Measurements from ENCODE around the gene SUSD3.
"Not testable (repeated sequence)": the region's sequence is repeated elsewhere in the genome, so short reads cannot be mapped to it uniquely, and the experiment has no call there.

The SUSD3 gene

DNA sequence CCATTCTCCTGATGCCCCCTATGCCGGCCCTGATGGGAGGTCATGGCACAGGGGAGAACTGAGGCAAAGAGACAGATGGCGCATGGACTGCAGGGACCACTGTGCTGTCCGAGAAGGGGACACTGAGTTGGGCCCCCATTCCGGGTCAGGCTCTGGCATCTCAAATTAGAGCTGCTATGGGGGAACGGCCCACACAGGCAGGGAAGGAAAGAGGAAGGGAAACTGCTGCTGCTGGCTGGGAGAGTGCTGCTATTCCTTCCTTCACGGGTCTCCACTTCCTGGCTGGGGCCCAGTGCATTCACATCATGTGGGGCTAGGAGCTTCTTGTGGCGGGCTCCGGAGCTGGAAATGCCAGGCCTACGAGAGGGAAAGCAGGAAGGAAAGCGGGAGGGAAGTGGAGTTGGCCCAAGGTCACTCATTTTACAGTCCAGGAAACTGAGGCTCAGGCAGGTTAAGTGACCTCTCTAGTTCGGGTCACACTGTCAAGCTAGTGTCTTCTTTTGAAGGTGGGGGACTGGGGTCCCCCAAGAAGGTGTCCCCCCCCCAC, 36.2 kb downstream of the SUSD3 start:
- DNase-seq: no peak

DNA sequence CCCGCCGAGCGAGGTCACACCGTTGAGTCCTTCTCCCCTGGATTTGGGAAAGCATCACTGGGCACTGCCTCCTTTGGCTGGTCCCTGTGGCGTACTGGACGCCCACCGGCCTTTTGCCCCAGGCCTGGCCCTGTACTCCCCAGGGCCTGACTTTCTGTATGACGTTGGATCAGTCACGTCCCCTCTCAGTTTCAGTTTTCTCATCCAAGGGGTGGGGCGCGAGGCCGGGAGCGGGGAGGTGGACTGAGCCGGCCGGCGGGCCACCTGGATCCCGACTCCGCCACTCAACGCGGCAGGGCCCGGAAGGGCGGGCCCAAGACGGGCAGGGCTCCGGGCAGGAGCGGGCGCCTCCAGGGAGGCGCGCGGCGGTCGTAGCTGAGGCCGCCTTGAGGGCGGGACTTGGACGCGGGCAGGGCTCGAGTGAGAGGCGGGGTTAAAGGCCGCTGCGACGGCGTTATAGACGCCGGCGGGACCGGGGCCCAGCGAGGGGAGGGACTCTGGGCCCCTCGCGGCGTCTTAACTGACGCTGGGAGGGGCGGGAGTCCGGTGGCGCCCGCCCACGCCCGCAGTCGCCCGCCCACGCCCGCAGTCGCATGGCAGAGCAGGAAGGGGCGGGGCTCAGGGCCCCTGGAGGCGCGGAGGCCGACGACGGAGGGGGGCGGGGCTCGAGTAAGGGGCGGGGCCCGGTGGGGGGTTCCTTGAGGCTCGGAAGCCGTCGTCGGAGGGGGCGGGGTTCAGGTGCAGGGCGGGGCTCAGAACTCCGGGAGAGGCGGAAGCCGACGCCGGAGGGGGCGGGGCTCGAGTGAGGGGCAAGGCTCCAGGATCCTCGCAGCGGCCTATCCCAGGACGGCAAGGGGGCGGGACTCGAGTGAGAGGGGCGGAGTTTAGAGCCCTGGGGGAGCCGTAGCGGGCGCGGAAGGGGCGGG, 37.0 kb downstream of the SUSD3 start:
- peak; percentile 100 for DNase-seq

DNA sequence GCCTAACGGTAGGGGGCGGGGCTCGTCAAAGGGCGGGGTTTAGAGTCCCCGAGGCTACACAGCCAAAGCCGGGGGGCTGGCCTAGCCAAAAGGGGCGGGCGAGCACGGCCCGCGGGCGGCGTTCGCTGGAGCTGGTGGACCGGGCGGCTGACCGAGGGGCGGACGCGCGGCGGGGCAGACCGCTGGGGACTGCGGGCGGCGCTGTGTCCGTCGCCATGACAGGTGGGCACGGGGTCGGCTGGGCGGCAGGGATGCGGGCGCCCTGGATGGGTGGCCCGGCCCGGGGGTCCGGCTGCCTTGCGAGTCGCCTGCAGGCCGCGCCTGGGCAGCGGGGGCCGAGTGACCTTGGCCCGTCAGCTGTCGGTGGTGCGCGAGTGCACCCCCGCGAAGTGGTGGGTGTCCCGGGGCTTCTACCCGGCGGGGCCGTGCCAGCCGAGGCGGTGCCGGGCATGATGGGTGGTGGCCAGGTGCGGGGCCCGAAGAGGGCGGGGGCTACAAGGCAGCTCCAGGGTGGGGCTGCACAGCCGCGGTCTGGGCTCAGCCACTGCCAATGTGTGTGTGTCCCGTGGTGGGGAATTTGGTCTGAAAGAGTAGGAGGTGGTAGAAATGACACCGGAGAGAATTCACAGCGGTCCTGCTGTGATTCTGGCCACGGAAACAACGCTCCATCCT, 37.8 kb downstream of the SUSD3 start, which contains the start of gene CARD19:
Gene CARD19, plus strand, starts transcription at position 87 of the 672 bp plus-strand sequence. Its CDS starts 129 bp downstream, at position 216.
- peak; percentile 45 for DNase-seq

DNA sequence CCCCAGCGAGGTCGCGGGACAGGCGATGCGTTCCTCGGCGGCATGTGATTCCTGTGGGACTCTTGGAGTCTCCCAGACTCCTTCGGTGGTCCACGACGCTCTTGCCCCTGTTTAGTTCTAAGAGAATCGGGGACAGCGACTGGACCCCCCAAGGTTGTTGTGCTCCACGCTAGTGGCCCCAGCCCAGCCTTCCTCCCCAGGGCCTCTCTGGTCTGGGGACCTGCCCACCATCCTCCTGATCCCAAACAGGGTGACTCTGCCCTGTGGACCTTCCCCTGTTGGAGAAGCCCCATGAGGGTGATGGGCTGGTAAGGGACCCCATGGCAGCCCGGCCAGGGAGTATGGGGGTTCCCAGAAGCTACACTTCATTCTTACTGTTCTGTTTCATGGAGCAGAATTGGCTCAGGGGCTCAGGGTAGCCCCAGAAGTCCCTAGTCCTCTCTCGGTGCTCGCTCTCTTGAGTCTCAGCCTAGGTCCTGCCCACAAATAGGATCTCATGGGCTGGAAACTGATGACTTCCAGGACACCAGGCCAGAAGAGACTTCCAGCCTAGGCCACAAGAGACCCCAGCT, 38.4 kb downstream of the SUSD3 start:
- DNase-seq: no peak

DNA sequence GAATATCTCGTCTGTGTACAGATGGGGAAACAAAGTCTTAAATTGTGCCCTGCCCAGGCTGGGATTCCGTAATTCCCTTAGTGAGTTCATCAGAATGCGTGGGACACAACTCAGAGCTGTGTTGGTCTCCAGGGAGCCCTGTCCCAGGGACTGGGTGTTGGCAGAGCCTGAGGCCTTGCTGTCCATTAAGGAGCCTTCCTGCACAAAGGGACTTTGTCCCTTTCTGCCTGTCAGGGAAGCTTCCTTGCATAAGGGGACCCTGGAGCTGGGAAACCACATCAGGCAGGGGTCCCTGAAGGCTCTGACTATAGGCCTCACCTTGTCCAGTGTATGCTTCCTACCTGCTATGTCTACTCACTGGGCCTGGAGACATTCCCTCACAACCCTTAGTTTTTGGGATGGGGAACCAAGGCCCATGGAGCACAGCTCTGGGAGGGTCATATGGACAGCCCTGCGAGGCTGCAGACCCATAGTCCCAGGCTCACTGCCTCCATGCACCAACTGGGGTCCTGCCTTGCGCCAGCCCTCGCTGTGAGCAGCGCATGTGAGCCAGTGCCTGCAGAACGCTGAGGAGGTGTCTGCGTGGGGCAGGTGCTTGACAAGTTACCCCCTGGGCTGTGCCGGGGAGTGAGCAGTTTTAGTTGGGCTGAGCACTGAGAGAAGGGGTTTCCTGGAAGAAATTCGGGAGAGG, 39.2 kb downstream of the SUSD3 start:
- DNase-seq: no peak

DNA sequence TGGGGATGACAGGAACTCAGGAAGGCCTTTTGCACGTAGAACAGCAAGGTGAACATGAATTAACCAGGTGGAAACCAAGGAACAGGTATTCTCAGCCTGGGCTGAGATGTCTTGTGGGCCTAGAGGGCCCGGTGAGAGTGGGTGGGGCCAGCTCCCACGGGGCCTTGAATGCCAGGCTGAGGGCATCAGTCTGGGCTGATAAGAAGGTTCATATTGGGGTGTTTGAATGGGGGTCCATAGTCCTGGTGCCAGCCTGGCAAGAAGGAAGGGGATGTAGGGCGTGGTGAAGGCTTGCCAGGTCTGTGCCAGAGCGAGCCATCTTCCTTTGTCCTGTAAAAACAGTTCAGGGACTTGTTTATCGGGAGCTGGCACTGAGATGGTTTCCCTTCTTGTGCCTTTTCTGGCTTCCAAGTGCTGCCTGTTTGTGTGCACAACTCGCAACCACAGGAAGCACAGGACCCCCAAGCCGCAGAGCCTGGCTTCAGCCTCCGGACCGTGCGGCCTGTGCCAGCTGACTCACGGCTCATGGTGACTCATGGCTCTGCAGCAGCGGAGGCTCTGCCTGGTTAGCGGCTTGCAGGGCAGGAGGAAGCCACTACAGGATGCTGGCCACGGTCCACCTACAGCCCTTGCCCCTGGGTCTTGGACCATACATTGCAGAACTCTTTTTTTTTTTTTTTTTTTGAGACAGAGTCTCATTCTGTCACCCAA, 39.9 kb downstream of the SUSD3 start:
- DNase-seq: peak; percentile 67

DNA sequence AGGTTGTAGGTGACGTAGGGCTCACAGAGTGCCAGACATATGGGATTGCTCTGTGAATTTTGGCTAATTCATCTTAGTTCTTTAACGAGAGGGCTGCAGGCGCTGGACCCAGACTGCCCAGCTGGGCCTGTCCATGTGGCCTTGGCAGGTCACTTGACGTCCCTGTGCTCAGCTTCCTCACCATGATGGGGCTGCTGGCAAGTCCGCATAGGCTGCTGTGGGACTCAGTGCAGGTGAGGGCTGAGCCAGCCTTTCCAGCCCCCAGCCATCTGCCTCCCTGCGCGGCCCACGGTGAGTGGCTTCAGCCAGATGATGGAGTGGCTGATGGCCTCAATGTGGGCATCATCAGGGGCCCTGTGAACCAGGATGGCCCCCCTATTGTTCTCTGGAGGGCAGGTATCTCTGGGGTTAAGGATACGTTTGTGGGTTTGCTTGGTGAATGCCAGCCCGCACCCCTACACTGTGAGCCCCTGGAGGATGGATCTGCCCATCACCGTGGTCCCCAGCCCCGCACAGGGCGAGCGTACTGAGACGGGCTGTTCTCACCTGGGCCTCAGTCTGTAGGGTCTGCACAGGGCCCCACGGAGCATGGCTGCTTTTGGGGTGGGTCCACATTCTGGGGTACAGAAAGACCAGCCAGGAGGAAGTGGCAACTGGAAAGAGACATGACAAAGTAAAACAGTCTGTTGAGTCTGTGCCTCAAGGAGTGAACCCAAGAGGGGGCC, 41.2 kb downstream of the SUSD3 start:
- no peak for DNase-seq

DNA sequence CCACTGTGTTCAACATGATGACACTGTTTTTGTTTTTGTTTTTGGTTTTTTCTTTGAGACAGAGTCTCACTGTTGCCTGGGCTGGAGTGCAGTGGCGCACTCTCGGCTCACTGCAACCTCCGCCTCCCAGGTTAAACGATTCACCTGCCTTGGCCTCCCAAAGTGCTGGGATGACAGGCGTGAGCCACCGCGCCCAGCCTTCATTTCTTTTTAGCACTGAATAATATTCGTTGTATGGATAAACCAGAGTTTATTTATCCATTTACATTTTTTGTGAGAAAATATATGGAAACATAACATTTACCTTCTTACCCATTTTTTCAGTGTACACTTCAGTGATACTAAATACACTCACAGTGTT, 41.8 kb downstream of the SUSD3 start:
- DNase-seq: no peak

DNA sequence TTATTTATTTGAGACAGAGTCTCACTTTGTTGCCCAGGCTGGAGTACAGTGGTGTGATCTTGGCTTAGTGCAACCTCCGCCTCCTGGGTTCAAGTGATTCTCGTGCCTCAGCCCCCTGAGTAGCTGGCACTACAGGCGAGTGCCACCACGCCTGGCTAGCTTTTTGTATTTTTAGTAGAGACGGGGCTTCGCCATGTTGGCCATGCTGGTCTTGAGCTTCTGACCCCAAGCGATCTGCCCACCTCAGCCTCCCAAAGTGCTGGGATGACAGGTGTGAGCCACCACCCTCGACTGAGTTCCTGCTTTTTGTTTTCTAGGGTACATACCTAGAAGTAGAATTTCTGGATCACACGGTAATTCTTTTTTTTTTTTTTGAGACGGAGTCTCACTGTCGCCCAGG, 42.6 kb downstream of the SUSD3 start:
- DNase-seq: not testable (repeated sequence)

DNA sequence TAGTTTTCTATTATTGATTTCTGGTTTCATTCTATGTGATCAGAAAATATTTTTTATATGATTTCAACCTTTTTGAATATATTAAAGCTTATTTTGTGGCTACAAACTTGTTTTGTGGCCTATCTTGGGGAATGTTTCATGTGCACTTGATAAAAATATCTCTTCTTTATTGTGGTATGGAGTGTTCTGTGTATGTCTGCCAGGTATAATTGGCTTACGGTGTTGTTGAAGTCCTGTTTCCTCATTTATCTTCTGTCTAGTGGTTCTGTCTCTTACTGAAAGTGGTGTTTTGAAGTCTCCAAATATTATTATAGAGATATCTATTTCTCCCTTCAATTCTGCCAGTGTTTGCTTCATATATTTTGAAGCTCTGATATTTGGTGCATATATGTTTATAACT, 47.1 kb downstream of the SUSD3 start:
- no peak for DNase-seq

DNA sequence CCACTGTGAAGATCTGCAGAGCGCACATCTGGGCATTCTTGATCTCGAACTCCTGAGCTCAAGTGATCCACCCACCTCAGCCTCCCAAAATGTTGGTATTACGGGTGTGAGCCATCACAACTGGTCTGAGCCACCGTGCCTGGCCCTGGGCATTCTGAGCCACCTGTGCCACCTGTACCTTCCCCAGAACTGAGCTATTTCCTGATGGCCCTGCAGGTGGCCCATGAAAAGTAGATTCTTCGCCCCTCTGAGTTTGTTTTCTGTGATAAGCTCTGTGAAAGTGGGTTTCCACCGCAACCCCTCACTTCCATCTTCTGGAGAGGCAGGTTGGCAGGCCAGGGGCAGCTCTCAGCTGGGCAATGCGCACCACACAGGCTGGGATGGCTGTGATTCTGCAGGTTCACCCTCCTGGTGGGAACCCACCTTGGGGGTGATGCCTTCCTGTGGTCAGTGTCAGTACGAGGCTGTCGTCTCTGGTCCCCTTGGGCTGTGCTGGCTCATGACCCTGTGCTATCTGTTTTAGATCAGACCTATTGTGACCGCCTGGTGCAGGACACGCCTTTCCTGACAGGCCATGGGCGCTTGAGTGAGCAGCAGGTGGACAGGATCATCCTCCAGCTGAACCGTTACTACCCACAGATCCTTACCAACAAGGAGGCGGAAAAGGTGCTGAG, 48.8 kb downstream of the SUSD3 start:
- no peak for DNase-seq

DNA sequence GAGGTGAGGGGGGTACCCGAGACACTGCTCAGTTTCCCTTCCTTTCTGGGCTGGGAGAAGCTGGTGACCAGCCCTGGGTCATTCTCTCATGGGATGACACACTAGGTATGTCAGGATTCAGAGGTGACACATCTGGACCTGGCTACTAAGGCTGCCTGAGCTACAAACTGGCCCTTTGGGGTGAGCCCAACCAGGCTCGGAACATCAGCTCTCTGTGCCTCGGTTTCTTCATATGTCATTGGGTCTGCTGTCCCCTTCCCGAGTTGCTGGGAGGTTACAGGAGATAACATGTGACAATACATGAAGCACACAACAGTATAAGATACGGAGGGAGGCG, 49.3 kb downstream of the SUSD3 start:
- no peak for DNase-seq

DNA sequence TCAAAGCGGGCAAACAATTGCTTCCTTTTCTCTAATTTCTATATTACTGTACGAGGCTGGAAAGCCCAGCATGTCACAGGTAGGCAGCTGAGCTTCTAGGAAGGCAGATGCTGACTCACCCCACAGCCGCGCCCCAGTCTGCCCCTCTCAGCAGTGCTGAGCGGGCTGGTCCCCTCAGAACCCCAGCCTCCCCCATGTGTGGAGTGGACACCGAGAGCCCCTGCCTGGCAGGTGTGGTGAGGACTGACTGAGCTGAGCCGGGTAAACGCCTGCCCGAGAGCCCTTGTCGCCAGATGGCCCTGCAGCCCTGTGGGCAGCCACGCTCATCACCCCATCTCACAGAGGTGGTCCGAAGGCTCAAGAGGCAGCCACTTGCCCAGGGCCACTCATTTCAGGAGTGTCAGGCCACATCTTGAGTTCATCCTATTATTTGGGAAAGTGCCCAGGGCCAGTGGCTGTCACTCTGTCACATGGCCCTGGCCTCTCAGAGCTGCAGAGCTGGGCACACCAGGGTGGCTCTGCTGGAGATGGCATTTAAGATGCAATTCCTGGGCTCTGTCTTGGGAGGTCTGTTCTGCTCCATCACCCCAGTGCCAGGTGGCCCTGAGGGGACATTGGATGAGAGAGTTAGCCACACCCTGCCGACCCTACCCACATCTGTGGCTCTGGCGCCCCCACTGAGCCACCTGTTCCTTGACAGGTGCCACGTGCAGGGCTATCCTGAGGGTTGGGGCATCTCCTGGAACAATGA, 50.0 kb downstream of the SUSD3 start:
- DNase-seq: peak; percentile 65

DNA sequence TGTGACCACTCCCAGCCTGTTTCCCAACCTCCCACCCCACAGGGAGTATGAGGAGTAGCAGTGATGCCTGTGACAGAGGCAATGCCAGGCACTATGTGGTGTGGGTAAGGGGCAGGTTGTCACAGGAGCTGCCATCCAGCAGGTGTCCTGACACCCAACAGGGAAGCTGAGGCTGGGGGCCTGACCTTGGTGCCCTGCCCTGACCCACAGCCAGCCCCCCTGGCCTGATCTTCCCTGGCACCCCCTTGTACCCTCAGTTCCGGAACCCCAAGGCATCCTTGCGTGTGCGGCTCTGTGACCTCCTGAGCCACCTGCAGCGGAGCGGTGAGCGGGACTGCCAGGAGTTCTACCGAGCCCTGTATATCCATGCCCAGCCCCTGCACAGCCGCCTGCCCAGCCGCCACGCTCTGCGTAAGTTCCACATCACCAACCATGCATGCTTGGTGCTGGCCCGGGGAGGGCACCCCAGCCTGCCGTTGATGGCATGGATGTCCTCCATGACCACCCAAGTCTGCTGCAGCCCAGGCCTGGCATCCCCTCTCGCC, 51.9 kb downstream of the SUSD3 start:
- DNase-seq: no peak

DNA sequence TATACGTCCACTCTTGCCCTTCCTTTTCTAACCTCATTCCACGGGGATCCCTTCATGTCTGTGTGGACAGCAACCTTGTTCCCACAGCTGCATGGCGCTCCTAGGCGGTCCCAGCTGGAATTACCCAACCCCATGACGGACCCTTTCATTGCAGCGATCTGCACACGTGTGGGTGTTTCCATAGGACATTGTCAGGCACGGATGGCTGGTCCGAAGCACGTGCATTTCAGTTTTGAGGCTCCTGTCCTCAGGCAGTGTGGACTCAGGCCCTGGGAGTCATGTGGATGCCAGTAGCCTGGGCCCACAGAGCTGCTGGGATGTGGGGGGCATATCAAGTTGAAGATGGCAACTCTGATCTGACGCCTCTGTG, 52.5 kb downstream of the SUSD3 start:
- DNase-seq: no peak

DNA sequence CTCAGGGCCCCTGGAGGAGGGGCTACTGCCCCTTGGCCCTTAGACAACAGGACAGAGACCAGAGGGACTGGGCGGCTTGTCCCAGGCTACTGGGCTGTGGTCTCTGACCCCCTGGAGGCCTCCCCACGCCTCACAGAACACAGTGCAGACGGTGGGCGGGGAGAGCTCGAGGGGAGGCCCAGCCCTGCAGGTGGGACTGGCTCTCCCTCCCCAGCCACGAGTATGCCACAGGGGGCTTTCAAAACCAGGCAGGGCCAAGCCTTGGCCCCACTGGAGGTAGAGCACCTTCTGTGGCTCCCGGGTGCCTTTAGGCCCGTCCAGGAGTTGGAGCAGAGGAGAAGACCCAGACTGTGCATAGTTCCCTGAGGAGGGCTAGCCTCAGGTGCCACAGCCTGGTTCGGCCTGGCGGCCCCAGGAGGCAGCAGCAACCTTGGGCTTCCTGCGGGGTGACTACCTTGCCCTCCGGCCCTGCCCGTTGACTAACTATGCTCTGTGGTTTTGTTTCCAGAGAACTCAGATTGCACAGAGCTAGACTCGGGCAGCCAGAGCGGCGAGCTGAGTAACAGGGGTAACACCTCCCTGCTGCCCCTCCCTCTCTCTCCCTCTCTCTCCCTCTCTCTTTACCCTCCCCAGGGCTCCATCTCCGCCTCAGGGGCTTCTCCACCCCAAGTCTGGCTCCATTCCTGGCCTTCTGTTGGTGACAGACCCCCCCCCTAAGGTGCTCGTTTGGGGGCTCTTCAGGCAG, 53.0 kb downstream of the SUSD3 start:
- peak; percentile 54 for DNase-seq

DNA sequence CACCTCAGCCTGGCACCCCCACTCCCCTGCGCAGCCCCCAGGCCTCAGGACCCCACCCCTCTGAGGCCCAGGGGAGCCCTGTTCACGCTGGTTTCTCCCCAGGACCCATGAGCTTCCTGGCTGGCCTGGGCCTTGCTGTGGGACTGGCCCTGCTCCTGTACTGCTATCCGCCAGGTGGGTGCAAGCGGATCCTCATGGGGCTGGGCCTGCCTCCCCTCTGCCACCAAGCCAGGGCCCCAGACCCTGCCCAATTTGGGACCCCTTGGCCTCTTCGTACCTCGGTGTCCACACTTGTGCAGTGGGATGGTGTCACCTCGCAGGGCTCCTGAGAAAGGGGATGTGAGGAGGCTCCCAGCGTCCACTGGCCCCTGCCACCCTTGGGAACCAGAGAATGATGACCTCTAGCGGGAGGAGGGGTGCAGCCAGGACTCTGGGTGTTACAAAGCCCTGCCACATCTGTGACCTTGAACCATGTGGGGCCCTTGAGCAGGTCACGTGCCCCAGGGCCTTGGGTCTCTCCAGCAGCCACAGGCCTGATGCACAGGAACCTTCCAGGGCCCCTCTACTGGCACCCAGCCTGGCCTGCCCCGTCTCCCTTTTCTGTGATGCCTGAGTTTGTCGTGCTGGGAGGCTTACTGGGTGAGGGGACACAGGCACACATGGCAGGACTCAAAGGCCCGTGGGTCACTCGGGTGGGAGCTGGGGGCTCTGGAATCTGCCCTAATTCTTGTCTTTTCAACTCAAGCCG, 53.8 kb downstream of the SUSD3 start:
- no peak for DNase-seq

DNA sequence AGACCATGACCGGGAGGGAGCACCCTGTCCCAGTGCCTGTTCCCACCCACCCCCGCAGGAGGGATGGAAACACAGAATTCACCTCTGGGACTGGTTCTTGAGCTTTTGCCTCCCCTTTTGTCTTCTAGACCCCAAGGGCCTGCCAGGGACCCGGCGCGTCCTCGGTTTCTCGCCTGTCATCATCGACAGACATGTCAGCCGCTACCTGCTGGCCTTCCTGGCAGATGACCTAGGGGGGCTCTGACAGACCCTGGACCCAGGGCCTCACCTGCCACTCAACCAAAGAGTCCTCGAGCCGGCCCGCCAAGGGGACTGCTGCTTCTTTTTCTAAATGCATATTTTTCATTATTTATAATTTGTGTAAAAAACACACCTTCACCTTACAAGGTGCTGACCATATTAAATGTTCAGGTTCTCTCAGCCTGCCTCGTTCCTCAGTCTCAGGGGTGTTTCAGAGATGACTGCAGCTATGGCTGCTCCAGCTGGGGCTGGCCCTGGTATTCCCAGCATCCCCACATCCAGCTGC, 54.4 kb downstream of the SUSD3 start:
- DNase-seq: no peak

All from stimulated activated CD4-positive, alpha-beta T cell treated with anti-CD3 and anti-CD28 coated beads, Interleukin-1b, Interleukin-23, amount 100 ng/mL, for 48 hours (primary cell).